GM12872 (cell line): Measurements from ENCODE around the gene SAP30L.

Source experiments
- TF ChIP-seq, protein P1 (sequence below): IDR thresholded peaks from 3 replicates; pipeline ENCODE4 v1.5.1; 2011; ENCODE audit warnings: low read depth, mild to moderate bottlenecking, low read length, moderate library complexity; ENCODE audit not compliant: insufficient read depth

Gene SAP30L

DNA sequence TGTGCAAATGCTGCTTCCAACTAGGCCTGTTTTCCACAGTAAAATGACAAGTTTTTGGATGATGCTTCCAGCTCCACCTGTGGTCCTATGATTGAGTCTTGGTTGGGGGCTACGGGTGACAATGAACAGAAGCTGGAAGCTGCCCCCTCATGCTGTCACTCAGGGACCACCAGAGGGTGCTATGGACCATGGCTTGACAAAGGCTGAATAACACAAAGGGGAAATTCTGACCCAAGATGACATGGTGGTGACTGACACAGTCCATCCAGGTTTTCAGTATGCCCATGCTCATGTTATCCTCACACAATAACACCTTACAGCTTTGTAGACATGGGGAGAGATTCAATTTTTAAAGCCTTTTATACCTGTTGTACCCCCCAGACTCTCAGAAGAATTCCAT lies 23.9 kb upstream of the SAP30L start:
- TF ChIP-seq, protein P1, sequence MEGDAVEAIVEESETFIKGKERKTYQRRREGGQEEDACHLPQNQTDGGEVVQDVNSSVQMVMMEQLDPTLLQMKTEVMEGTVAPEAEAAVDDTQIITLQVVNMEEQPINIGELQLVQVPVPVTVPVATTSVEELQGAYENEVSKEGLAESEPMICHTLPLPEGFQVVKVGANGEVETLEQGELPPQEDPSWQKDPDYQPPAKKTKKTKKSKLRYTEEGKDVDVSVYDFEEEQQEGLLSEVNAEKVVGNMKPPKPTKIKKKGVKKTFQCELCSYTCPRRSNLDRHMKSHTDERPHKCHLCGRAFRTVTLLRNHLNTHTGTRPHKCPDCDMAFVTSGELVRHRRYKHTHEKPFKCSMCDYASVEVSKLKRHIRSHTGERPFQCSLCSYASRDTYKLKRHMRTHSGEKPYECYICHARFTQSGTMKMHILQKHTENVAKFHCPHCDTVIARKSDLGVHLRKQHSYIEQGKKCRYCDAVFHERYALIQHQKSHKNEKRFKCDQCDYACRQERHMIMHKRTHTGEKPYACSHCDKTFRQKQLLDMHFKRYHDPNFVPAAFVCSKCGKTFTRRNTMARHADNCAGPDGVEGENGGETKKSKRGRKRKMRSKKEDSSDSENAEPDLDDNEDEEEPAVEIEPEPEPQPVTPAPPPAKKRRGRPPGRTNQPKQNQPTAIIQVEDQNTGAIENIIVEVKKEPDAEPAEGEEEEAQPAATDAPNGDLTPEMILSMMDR = peak; percentile 62

DNA sequence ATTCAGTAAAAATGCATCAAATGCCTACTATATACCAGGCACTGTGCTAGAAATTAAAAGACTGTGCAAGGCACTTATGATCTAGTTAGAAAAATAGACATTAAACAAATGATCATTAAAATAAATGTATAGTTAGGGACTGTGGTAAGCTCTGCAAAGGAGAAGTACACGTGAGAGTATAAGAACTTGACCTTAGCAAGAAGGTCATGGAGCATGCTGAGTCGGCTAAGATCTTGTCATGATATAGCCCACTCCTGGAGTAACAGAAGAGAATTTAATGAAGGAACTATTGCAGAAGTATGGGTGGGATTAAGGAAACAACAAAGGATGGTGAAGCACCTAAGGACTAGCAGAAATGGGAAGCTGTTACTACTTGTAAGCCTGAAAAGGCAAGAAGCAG lies 23.5 kb upstream of the SAP30L start:
- TF ChIP-seq, protein P1 = no peak

DNA sequence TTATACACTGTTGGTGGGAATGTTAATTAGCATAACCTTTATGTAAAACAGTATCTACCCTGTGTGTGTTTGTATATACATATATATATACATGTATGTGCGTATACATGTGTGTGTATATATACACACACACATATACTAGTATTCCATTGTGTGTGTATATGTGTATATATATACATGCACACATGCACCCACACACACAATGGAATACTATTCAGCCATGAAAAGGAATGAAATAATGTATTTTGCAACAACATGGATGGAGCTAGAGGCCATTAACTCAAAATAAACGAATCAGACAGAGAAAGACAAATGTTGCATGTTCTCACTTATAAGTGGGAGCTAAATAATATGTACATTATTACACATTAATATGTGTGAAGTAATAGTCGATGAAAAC lies 17.6 kb upstream of the SAP30L start:
- TF ChIP-seq, protein P1 = no peak

DNA sequence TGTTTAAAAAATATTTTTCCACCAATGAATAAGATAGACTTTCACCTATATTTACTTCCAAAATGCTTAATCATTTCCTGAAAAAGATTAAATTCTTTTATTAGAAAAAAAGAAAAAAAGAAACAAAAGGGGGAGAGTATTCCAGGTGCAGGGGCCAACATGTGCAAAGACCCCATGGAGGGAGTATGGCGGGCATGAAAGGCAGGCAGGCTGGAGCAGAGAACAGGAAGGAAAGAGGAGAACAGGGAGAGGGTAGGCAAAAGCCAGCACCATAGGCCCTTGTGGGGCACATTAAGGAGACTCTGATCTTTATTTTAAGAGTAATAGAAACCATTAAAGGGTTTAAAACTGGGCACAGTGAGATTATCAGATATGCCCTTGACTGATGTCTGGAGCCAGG lies 16.5 kb upstream of the SAP30L start:
- TF ChIP-seq, protein P1 = no peak

DNA sequence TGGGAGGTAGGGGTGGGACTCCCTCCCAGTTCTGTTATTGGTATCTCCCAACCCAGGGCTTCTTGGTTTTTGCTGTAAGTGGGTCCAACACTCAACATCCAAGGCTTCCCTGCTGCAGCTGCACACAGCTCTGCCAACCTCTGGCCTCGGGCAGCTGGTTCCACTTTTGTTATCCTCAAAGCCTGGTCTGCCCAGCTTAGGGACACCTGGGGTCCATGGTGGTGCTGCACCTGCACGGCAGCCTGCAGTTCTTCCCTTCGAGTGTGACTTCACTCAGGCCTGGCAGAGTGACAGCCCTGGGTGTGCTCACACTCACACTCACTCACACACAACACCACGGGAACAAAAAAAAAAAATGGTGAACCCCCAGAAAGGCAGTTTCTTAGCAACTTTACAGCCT lies 15.3 kb upstream of the SAP30L start:
- TF ChIP-seq, protein P1 = no peak

DNA sequence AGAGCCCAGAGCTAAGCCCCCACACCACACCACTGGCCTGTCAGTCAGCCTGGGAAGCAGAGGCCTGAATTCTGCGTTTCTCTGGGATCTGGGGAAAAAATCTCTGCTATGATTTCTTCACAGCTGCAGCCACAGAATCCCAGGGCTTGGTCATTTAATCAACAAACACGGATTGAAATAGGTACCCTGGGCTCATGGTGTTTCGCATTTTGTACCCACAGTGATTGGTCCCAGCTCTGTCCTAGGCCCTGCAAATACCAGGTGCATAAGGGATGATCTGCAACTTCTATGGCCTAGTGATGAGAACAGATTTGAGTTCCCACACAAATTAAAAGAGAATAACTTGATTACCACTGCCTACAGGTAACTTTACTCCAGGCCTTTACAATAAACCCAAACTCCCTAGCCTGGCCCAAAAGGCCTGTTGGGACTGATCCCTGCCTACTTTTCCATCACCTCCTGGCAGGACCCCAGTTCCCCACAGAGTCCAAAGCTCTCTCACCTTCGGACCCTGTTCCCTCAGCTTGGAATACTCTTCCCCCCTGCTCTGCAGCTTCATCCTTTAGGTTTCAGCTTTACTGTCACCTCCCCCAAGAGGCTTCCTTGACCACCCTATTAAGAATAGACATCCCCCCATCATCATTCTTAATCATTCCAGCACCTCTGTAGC lies 14.7 kb upstream of the SAP30L start:
- TF ChIP-seq, protein P1 = no peak

DNA sequence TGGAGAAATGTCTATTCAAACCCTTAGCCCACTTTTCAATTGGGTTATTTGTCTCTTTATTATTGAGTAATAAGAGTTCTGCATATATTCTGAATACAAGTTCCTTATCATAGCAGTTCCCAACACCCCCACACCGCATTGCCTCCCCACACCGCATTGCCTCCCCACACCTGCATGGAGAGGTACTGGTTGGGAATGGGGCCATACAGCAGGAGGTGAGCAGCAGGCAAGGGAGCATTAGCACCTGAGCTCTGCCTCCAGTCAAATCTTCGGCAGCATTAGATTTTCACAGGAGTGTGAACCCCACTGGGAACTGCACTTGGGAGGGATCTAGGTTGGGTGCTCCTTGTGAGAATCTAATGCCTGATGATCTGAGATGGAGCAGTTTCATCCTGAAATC lies 10.6 kb upstream of the SAP30L start:
- TF ChIP-seq, protein P1 = no peak
